ENCODE data around the gene MAP3K6.
A peak's percentile ranks its signal among the peaks of the same experiment; 100 is the strongest.
"Not testable (repeated sequence)": the region's sequence is repeated elsewhere in the genome, so short reads cannot be mapped to it uniquely, and the experiment has no call there.

MAP3K6 gene, protein sequence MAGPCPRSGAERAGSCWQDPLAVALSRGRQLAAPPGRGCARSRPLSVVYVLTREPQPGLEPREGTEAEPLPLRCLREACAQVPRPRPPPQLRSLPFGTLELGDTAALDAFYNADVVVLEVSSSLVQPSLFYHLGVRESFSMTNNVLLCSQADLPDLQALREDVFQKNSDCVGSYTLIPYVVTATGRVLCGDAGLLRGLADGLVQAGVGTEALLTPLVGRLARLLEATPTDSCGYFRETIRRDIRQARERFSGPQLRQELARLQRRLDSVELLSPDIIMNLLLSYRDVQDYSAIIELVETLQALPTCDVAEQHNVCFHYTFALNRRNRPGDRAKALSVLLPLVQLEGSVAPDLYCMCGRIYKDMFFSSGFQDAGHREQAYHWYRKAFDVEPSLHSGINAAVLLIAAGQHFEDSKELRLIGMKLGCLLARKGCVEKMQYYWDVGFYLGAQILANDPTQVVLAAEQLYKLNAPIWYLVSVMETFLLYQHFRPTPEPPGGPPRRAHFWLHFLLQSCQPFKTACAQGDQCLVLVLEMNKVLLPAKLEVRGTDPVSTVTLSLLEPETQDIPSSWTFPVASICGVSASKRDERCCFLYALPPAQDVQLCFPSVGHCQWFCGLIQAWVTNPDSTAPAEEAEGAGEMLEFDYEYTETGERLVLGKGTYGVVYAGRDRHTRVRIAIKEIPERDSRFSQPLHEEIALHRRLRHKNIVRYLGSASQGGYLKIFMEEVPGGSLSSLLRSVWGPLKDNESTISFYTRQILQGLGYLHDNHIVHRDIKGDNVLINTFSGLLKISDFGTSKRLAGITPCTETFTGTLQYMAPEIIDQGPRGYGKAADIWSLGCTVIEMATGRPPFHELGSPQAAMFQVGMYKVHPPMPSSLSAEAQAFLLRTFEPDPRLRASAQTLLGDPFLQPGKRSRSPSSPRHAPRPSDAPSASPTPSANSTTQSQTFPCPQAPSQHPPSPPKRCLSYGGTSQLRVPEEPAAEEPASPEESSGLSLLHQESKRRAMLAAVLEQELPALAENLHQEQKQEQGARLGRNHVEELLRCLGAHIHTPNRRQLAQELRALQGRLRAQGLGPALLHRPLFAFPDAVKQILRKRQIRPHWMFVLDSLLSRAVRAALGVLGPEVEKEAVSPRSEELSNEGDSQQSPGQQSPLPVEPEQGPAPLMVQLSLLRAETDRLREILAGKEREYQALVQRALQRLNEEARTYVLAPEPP (N-terminal part only)

DNA sequence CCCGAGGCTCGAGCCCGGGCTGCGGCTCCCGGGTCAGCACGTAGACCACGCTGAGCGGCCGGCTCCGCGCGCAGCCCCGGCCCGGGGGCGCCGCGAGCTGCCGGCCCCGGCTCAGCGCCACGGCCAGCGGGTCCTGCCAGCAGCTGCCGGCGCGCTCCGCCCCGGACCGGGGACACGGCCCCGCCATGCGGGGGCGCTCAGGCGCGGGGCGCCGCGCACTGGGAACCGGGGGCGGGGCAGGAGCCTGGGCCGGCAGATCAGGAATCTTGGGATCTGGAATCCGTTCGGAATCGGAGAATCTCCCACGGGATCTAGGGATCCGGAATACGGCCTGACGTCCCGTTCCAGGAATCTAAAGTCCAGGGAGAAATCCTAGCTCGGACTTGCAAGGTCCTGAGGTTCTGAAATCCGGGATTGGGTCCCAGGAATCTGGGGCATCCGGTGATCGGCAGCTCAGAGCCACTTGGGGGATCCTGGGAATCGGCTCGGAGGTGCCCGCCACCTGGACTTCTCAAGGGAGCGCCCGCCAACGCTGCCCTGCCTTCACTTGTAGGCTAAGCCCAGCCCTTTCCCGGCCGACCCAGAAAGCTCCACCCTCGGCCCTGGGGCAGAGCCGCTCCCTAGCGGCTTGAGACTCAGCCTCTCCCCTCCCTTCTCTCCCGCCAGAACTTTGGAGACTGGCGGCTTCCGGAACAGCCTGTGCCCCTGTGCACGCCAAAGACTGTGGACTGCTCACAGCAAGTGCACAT is at the start of gene MAP3K6:
Gene MAP3K6, minus strand, starts transcription at position 551 of the 749 bp plus-strand sequence. Its CDS starts 364 bp downstream, at position 187.
- DNase-seq (ENCODE audit: low read depth), result peak; percentile 61

DNA sequence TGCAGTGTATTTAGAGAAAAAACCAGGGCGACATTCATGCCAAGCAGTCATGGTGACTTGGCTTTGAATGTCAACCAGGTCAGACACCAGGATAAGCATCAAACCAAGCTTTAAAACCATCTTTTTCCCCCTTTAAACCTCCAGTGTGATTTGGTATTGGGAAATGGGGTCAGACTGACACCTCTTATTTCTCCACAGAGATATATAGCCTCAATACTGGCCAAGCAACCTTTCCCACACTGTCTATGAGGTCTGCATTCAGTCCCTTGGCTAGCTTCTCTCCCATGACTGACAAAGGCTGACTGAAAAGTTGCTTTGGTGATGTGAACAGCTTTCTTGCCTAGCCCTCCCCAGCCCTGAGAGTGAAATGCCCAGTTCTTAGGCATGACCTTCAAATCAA is 47.3 kb upstream of the MAP3K6 start:
- DNase-seq (ENCODE audit: low read depth), result no peak

DNA sequence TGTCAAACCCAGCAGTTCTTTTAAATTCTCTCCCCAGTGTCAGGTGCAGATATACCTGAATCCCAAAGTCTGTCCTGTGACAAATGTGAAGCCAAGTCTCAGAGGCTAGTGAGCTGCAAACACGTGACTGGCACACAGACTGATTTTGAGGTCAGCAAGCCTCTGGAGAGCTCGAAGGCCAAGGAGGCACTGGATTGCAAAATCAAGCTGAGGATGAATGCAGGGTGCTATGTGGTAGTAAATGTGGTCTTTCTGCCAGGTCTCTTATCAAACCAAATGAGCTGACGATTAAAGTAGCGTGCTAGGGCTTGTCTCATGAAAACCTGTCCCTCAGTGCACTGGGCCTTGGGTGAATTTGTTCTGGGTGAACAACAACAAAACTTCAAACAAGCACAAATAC is 46.2 kb upstream of the MAP3K6 start:
- DNase-seq (ENCODE audit: low read depth), result no peak

DNA sequence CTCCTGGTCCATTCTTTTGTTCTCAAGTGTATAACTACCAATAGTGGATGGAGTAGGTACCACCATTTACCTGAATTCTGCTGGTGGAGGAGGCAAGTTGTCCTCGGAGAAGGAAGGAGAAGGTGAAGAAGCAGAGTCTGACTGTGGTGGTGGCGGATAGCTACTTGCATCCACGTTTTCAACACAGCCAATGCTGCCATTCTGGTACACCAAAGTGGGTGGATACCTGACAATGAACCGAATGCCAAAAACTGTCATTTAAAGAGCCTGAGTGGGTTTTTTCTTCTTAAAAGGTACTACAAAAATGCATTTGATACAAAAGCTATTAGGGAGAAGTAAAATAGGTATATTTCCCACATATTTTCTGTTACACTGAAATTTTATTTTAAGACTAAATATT is 45.7 kb upstream of the MAP3K6 start:
- no peak for DNase-seq (ENCODE audit: low read depth)

DNA sequence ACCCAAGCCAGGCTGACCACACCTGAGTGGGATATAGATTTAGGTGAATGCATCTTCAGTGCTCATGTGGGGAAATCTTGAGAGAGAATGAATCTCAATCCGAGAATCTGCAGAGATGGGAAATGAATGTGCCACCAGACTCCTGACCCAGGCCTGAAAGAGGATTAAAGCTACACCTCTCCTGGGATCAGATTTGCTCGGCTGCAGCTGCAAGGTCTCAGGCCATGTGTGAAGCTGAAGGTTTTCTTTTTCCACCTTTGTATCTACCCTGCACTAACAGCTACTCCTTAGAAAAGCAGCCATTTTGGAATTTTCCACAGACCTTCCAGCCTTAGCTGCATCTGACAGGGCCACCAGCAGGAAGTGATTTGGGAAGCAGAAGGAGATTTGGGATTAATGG is 43.9 kb upstream of the MAP3K6 start:
- no peak for DNase-seq (ENCODE audit: low read depth)

DNA sequence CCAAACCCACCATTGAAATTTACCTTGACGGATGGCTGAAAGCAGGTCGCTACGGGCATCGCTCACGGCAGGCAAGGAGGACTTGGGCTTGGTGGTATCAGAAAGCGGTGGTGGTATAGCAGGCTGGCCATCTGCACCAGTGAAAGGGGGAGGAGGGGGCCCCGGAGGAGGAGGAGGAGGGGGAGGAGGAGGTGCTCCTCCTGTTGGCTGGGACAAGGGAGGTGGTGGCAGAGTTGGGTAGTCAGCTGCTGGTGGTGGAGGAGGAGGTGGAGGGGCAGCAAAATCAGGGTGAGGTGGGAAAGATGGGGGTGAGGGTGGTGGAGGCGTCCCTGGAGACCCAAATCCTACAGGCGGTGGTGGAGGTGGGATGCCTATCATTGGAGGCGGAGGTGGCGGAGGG is 42.9 kb upstream of the MAP3K6 start:
- no peak for DNase-seq (ENCODE audit: low read depth)

DNA sequence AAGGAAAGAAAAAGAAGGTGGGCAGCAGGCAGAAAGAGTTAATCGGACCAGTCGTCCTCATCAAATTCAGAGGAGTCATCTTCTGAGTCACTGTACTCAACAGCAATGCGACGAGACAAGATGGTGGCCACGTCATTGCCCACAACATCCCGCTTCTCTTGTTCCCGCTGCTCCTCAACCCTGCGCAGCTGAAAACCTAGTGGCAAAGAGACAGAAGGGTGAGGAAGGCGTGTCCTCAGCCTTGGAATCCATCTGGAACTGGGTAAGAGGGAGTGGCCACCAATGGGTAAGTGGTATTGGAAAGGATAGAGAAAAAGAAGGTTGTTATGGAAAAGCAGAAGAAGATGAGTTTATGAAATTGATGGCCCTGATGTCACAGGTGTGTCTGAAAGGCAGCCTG is 41.4 kb upstream of the MAP3K6 start:
- DNase-seq (ENCODE audit: low read depth), result no peak

DNA sequence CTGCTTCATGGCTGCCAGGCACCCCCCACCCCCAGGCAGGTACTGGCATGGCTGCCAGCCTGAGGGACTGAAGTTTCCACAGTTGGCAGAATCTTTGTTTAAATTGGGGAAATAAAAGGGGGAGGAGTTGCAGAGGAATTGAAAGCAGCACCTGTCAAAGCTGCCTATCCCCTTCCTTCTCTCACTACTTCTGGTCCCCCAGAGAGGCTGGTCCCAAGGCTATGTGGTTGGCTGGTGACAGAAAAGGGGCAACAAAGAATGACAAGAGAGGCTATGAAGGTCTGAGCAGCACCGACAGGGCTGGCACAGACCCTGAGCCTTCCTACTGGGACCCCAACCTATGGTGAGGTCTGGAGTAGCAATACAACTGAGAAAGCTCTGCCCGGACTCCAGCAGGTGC is 40.0 kb upstream of the MAP3K6 start:
- DNase-seq (ENCODE audit: low read depth), result not testable (repeated sequence)

DNA sequence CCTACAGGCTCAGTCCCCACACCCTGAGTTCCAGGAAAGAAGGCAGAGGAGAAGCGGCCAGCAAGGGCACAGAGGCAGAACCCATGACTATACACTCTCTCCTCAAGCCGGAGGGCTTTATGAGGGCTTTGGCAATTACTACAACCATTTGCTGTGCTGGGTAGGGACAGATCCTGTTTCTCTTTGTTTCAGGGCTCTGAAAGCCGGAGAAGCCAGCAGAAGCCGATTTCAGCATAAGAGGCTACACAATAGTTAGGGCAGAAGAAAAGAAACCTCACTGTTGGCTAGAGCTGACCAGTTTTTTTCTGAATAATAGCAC is 39.6 kb upstream of the MAP3K6 start:
- DNase-seq (ENCODE audit: low read depth), result no peak

DNA sequence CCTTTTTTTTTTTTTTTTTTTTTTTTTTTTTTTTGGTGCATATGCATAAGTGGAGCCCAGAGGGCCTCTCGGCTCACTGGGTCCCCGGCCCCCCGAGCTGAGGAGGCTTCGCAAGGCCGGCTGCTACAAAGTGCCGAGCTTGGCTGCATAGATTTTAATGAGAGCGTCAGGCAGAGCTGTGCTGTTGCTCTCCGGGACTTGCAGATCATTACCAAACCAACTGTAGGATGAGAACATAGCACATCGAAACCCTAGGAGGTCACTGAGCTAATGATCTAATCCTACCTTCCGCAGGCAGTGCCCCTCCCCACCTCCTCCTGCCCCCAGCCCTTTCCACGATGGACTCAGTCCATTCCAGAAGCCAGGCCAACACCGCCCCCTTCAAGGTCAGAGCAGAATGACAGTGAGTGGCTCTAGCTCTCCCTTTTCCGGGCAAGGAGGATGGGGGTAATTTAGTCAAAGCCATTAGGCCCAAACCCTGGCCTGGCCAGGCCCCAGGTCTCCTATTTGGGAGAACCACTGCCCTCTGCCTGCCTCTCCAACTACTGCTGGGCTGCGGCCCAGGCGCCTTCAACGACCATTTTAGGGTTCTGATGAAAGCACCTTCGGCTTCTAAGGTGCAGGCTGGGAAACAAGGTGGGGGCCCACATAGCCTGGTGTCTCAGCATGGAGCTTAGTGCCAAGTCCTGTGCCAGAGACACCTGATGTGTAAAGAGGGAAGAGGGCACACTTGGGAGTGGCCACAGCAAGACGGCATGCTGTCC is 39.0 kb upstream of the MAP3K6 start:
- not testable (repeated sequence) for DNase-seq (ENCODE audit: low read depth)

DNA sequence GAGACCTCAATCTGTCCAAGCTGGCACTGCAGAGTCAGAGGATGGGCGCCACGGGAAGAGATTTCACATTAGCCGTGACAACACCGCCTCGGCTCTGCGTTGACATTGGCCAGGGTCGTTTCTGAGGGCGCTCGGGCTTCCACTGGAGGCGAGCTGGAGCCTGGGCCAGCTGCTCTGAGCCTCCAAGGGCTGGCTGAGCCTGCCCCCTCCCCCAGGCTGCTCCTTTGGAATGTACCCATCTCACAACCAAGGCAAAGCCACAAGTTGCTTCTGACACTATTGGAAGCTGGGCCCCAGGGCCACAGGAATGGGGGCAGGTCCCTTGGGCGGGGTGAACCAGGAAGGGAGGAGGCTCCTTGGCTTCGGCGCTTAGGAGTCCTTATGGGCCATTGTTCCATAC is 38.3 kb upstream of the MAP3K6 start:
- DNase-seq (ENCODE audit: low read depth), result no peak

DNA sequence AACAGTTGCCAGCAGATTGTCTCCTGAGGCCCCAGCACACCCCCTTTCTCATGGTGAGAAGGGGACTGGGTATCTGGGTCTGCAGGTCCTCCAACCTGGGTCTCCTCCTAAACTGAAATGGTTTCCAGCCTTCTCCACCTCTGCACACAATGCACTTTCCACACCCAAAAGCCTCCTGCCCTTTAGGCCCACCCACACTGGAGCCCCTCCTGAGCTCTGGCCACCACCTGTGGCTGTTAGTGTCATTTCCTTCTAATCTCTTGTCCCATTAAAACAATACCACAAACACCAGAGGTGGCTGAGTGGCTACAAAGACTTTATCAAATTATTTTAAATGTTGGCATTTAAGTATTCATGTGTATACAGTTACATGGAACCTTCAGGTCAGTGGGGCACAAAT is 37.2 kb upstream of the MAP3K6 start:
- no peak for DNase-seq (ENCODE audit: low read depth)

DNA sequence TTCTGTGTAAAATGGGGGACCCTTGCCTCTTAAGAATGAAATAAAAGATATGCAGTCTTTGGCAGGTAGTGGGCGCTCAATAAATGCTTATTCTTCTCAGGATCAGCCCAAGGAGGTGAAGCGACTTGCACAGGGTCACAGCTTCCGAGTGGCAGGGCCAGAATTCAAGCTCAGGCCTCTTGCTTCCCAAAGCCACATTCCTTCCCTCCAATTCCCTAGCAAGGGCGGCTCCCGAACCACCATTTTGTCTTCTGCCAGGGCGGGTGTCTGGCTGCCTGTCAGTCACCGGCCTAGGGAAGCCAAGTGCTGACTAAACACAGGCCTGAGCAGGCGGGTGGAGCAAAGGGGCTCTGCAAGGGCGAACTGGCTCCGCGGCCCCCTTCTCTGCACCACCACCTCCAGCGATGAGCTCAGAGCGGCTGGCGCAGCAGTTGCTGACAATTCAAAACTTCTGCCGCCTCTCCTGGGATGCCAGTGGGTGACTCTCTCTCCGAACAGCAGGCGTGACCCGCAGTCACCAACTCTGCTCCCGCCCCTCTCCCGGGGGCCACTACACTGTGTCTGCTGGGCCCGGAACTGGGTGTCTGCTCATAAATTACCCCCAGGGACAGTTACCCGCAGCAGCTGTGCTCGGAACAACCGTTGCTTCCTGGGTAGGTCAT is 36.4 kb upstream of the MAP3K6 start:
- no peak for DNase-seq (ENCODE audit: low read depth)

DNA sequence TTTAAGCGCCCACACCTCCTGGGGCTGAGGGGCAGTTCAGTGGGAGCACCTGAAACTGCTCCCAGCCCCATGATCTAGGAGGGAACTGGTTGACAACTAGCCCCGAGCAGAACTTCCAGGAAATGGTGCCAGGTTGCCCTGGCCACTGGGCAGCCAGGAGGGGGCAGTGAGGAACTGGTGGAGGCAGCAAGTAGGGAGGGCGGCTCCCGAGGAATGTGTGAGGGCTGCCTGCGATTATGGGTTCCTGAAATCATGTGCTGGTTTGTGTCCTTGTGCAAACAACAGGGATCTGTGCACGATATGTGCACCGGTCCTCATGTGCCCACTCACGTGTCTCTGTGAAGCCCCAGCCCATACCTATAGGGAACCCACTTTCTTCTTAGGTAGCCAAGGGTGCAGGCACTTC is 35.6 kb upstream of the MAP3K6 start:
- DNase-seq (ENCODE audit: low read depth), result no peak

DNA sequence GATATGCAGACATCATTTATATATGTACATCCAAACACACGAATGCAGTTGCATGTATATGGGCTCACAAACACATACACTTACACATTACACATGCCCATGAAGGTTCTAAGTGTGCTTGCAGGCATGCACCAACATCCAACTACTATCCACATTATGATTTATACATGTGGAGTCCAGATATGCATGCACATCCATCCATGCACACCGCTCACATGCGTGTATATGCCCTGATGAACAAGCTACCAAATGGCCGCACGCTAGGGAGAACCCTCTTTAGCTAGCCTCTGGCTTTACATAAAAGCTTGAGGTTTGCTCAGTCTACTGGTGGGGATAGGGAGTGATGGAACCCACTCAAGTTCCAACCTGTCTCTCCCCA is 34.2 kb upstream of the MAP3K6 start:
- DNase-seq (ENCODE audit: low read depth), result no peak

DNA sequence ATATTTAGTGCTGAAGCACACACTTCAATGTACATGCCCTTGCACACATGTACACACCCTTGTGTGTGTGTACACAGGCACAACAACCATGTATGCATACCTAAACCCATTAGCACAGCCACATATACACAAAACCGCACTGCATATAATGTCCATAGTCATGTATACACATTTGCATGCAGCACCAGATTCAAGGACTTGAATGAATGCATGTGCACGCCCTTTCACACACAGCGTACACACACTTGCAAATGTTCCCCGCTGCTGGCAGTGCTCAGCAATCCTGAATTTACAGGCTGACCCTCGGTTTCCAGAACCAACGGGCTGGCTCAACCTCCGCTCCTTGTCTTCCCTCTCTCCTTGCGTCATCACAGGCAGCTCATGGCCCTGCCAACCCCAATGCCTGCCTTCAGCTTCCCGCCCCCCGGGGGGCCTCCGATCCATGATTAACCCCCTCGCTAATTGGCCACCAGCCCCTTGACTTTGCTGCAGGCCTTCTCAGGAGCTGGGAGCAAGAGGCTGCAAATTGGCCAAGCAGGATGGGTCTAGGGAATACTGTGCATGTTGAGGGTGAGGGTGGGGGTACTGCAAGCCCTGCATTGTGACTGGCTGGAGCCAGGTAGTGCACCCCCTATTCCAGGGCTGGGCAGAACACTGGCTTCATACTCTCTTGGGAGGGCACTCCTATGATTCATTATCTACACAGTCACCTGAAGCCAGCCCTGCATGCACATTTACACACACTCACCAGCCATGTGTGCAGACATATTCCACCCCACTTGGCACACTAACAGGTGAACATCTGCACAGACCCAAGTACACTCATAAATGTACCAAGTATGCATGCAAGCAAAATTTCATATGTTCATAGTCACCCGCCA is 33.6 kb upstream of the MAP3K6 start:
- DNase-seq (ENCODE audit: low read depth), result no peak

DNA sequence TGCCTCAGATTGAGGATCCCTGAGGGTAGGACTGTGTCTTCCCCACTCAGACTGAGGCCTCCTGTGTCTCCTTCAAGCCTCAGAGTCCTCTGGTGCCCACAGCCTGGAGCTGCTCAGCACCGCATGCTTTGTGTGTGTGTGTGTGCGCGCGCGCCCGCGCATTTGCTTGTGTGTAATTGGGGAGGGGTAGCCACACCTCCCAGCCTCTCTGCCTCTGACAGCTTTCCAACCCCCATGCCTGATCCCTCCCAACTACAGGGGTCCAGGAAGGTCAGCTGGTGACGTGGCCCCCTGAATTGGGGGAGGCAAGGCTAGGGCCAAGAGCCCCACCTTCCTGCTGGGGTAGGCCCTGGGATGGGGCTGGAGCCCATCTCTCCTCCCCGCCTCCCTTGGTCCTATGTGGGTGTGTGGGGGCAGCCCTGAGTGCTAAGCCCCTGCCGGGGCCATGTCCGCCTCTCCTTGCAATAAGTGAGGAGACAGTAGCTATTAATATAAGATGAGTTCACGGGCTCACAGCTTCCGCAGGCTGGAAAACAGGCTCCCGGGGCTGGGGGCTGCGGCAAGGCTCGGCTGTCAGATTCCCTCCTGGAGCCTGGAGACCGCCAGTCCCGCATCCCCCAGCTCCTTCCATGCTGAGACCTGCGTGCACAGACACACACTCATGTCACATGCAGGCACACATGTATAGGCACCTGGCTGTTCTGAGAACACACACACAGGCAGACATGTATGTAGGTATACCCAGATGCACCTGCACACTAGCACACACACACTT is 32.7 kb upstream of the MAP3K6 start:
- no peak for DNase-seq (ENCODE audit: low read depth)

DNA sequence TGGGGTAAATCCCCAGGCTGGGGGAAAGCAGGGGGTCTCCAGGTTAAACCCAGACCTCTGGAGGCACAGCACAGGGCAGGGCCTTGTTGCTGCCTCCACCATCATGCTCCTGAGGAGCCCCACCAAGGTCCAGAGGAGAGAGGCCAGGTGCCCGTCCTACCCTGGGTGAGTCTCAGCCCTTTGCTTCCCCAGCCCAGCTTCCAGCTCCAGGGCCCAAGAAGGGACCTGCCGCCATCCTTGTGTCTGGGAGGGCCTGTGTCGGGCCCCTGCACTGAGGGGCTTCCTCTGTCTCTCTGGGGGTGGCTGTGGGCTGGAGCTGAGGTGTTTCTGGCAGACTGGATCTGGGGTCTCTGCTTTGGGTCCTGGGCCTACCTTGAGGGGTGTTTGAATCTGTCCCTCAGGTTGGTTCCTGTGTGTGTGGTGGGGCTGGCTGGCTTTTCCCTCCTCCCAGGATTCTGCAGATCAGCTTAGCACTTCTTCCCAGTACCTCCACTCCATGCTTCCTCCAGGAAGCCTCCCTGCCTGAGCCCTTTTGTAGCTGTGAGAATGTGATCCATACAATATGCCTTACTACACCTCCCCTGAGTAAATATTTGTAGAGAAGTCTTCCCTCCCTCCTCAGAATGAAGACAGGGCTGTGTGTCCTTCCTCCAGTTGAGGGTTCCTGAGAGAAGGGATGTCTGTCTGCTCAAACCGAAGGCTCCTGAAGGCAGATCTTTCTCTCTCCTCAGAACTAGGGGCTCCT is 31.8 kb upstream of the MAP3K6 start:
- DNase-seq (ENCODE audit: low read depth), result no peak

Data from HS-5 (cell line).